Measurements from ENCODE around the gene DLGAP1.

DLGAP1 gene

GRCh38 chr18:4445902-4446301, 9.2 kb downstream of the DLGAP1 start:
- DNase-seq (ENCODE audit: low read depth in 2 of 2) = no peak
- H3K4me3 ChIP-seq (replicated peaks in 1 of 2; ENCODE audit: low read depth in 2 of 2, low read length in 2 of 2) = no peak overlapping the region
- TF ChIP-seq, protein P1, sequence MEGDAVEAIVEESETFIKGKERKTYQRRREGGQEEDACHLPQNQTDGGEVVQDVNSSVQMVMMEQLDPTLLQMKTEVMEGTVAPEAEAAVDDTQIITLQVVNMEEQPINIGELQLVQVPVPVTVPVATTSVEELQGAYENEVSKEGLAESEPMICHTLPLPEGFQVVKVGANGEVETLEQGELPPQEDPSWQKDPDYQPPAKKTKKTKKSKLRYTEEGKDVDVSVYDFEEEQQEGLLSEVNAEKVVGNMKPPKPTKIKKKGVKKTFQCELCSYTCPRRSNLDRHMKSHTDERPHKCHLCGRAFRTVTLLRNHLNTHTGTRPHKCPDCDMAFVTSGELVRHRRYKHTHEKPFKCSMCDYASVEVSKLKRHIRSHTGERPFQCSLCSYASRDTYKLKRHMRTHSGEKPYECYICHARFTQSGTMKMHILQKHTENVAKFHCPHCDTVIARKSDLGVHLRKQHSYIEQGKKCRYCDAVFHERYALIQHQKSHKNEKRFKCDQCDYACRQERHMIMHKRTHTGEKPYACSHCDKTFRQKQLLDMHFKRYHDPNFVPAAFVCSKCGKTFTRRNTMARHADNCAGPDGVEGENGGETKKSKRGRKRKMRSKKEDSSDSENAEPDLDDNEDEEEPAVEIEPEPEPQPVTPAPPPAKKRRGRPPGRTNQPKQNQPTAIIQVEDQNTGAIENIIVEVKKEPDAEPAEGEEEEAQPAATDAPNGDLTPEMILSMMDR (IDR thresholded peaks at IDR 0.05; ENCODE audit: low read depth, low read length) = no peak

GRCh38 chr18:4444306-4444705, 10.8 kb downstream of the DLGAP1 start:
- no peak for DNase-seq (ENCODE audit: low read depth in 2 of 2)
- TF ChIP-seq, protein P1 (IDR thresholded peaks at IDR 0.05; ENCODE audit: low read depth, low read length) = no peak
- no peak overlapping the region for H3K4me3 ChIP-seq (replicated peaks in 1 of 2; ENCODE audit: low read depth in 2 of 2, low read length in 2 of 2)

GRCh38 chr18:4441098-4441497, 14.0 kb downstream of the DLGAP1 start:
- no peak for DNase-seq (ENCODE audit: low read depth in 2 of 2)
- H3K4me3 ChIP-seq (replicated peaks in 1 of 2; ENCODE audit: low read depth in 2 of 2, low read length in 2 of 2) = no peak overlapping the region
- TF ChIP-seq, protein P1 (IDR thresholded peaks at IDR 0.05; ENCODE audit: low read depth, low read length) = no peak

GRCh38 chr18:4438938-4439337, 16.2 kb downstream of the DLGAP1 start:
- no peak overlapping the region for H3K4me3 ChIP-seq (replicated peaks in 1 of 2; ENCODE audit: low read depth in 2 of 2, low read length in 2 of 2)
- TF ChIP-seq, protein P1 (IDR thresholded peaks at IDR 0.05; ENCODE audit: low read depth, low read length) = no peak
- DNase-seq (ENCODE audit: low read depth in 2 of 2) = no peak

GRCh38 chr18:4433717-4434116, 21.4 kb downstream of the DLGAP1 start:
- TF ChIP-seq, protein P1 (IDR thresholded peaks at IDR 0.05; ENCODE audit: low read depth, low read length) = no peak
- H3K4me3 ChIP-seq (replicated peaks in 1 of 2; ENCODE audit: low read depth in 2 of 2, low read length in 2 of 2) = no peak overlapping the region
- peak; percentile 11 to 41 for DNase-seq (ENCODE audit: low read depth in 2 of 2)

- H3K4me3 ChIP-seq (replicated peaks in 1 of 2; ENCODE audit: low read depth in 2 of 2, low read length in 2 of 2) = no peak overlapping the region
- TF ChIP-seq, protein P1 (IDR thresholded peaks at IDR 0.05; ENCODE audit: low read depth, low read length) = no peak
- DNase-seq (ENCODE audit: low read depth in 2 of 2) = no peak
These were observed 24.3 kb downstream of the DLGAP1 start for GRCh38 chr18:4430836-4431235.

GRCh38 chr18:4417714-4418113, 37.4 kb downstream of the DLGAP1 start:
- no peak overlapping the region for H3K4me3 ChIP-seq (replicated peaks in 1 of 2; ENCODE audit: low read depth in 2 of 2, low read length in 2 of 2)
- DNase-seq (ENCODE audit: low read depth in 2 of 2) = no peak
- TF ChIP-seq, protein P1 (IDR thresholded peaks at IDR 0.05; ENCODE audit: low read depth, low read length) = no peak
